LNCAP (cell line): ENCODE data around the gene SGK1.

Experiments used
- CTCF ChIP-seq: fragments of 450-650 bp; IDR thresholded peaks from 2 replicates; pipeline ENCODE4 v1.5.1; 2017; ENCODE audit warnings: mild to moderate bottlenecking

SGK1 gene

DNA sequence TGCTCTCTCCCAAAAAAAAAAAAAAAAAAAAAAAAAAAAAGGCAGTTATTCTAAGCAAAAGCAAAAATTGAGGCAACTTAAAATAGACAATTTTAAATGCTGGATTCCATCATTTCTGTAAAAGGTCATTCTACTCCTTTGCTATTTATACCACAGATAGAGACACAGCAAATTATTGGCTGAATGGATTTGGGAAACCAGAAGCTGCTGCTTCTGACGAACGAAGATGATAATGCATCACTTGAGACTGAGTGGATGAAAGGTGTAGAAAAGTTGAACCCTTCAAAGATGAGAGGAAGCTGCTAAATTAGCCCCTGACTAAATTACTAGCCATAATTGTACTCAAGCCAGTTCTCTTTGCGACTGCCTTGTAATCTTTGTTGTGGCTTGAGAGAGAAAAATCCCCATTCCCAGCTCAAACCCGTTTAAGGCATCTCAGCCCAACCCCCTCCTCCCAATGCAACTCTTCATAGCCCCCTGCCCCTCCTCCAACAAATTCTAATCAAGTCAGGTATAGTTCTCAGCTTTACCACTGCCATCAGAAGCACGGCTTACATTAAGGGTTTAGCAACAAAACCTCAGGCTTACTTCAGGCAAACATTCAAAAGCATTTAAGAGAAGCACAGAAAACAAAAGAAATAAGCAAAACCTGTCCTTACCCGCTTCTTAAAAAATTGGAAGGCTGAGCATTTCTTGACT, 1.0 kb downstream of the SGK1 start:
- TF ChIP-seq CTCF: no peak

DNA sequence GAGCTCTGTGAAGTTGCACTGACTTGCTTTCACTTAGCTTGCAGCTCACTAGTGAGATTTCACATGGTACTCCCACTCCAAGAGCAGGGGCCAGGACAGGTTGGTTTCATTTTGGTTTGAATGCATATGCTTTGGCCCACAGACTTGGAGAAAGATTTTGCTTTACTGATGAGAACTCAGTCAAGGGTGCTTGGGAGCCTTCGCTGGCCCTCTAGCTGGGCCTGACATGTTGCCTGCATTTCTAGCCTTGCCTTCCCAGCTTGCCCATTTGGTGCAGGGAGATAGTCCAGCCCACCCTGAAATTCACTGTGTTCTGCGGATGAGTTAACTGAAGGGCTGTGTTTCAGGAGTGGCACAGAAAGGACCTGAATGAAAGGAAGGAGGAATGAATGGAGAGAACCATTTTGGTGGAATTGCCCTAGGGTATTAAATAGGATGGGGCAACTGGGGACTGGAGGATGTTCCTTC, 1.9 kb downstream of the SGK1 start:
- no peak for TF ChIP-seq CTCF

GRCh38 chr6:134315189-134315588, 2.7 kb downstream of the SGK1 start:
- TF ChIP-seq CTCF: no peak

DNA sequence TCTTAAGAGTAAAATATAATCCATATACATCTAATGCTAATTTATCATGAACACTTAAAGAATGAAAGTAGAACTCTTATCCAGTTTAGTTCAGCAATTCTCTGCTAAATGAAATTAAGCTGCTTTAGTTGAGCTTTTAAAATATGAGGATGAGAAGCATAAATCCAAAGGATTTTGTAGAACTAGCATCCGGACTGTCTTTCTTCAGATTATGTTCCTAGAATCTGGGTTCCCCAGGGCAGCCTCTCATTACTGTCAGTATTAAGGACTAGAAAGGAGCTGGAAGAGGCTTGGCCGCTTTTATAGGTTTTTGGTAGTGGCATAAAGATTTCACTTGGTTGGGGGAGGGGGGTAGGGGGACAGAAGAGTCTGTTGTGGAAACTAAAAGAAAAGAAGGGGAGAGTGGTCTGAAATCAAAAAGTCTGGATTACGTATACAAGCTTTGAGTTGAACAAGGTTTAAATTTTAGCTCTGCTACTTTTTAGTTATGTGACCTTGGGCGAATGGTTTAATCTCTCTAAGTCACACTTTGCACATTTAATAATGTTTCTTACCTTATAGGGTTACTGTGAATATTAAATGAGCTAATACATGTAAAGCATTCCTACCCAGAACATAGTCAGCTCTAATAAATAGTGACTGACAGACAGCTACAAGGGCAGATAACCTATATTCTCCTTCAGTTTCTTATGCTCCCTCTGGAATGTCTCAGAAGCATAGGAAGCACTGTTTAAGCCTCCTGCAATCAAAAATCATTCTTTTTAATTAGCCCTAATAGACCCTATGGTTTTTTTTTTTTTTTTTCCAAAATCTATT, 3.7 kb downstream of the SGK1 start:
- no peak for TF ChIP-seq CTCF

DNA sequence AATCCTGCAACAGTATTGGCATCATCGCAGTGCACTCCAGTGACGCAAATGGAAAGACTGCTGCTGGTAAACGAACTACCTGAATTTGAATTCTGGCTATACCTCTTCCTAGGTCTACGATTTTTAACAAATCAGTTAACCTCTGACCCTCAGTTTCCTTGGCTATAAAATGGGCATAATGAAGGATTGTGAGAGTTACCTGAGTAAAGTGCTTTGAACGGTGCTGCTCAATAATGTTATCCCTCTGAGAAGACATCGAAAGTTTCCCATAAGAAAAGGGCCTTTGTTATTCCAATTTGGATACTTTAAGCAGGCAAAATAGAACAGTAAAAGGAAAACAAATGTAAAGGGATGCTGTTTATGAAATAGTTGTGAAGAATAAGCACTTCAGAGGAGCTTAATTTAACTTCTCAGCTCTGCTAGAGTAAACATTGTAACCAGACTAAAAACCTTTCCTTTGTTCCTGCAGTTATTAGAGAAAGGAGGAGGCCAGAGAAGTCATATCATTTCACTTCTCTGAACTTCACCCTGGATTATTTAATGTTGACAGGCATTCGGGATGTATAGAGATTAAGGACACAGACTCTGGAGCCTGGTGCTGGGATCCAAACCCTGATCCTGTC, 5.8 kb downstream of the SGK1 start:
- no peak for TF ChIP-seq CTCF

DNA sequence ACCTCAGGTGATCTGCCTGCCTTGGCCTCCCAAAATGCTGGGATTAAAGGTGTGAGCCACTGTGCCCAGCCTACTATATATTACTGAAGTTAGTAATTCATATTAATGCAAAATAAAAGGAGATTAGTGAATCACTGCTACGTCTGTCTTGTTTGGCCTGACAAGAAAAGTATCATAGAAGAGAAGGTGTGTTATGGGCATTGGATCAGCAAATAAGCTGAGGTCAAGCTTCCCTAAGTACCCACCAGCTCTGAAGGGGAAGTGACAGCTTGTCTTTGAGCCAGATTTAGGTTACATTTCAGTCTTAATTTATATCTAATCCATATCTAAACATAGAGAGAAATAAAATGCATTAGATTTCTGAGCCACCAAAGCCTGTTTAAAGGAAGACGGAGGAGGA, 7.1 kb downstream of the SGK1 start:
- no peak for TF ChIP-seq CTCF

DNA sequence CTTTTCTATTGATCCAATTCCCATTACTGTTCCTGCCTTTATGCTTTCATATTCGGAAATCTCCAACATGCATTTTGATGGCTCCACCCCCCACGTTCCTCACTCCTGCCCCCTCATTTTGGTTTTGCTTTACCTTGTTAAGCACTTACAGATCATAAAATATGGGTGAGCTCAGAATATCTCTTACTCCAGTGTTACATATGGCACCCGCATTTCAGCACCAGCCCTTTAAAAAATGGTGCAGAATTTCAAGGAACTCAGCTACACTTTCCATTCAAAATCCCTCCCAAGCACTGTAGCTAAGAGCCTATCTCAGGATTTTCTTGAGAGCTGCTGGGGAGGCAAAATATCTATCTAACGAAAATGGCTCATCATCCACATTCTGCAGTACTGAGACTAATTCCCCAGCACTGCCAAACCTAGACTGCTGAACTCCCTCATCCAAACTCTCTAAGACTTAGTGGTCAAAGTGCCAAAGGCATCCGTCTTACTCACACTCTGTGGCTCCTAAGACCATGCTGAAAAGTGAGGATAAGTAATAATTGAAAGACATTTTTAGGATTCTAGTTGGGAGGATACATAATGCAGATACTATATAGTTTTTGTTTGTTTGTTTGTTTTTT, 7.8 kb downstream of the SGK1 start:
- no peak for TF ChIP-seq CTCF
